DMS 273 (cell line): ENCODE results near the gene ANKRD12.

Experiments
- DNase-seq: peaks from one replicate; lab custom pipeline; 2025; ENCODE audit not compliant: unreplicated experiment; lab: John Stamatoyannopoulos, UW

The ANKRD12 gene

GRCh38 chr18:9285604-9286003, 149.0 kb downstream of the ANKRD12 start:
- DNase-seq: no peak

- DNase-seq: peak; percentile 8
Measured at GRCh38 chr18:9287036-9287435, 150.5 kb downstream of the ANKRD12 start.

- DNase-seq: no peak
Measured at GRCh38 chr18:9289698-9290097, 153.1 kb downstream of the ANKRD12 start.

GRCh38 chr18:9290156-9290555, 153.6 kb downstream of the ANKRD12 start:
- DNase-seq: peak; percentile 27

GRCh38 chr18:9292047-9292446, 155.5 kb downstream of the ANKRD12 start:
- no peak for DNase-seq

GRCh38 chr18:9293948-9294347, 157.4 kb downstream of the ANKRD12 start:
- DNase-seq: no peak

GRCh38 chr18:9296233-9297006, 159.8 kb downstream of the ANKRD12 start:
- DNase-seq: no peak

- DNase-seq: no peak
Measured at GRCh38 chr18:9297007-9297393, 160.4 kb downstream of the ANKRD12 start.

- no peak for DNase-seq
Measured at GRCh38 chr18:9304388-9305070, 167.9 kb downstream of the ANKRD12 start.

GRCh38 chr18:9319333-9319732, 182.8 kb downstream of the ANKRD12 start:
- no peak for DNase-seq

GRCh38 chr18:9321017-9321452, 184.5 kb downstream of the ANKRD12 start:
- DNase-seq: no peak

- DNase-seq: no peak
Measured at GRCh38 chr18:9321736-9322135, 185.2 kb downstream of the ANKRD12 start.

- DNase-seq: no peak
Measured at GRCh38 chr18:9322744-9323143, 186.2 kb downstream of the ANKRD12 start.

GRCh38 chr18:9323750-9324445, 187.3 kb downstream of the ANKRD12 start:
- no peak for DNase-seq

- no peak for DNase-seq
Measured at GRCh38 chr18:9325716-9326115, 189.1 kb downstream of the ANKRD12 start.

GRCh38 chr18:9328776-9329175, 192.2 kb downstream of the ANKRD12 start:
- no peak for DNase-seq

GRCh38 chr18:9329471-9329870, 192.9 kb downstream of the ANKRD12 start:
- DNase-seq: no peak

GRCh38 chr18:9330419-9330818, 193.8 kb downstream of the ANKRD12 start:
- DNase-seq: no peak

GRCh38 chr18:9333441-9334328, 197.1 kb downstream of the ANKRD12 start:
- no peak for DNase-seq

- peak; percentile 97 for DNase-seq
Measured at GRCh38 chr18:9334329-9334972, 197.9 kb downstream of the ANKRD12 start, which contains the start of gene TWSG1. Gene TWSG1, plus strand, starts transcription at chr18:9334773. Its CDS starts 2,457 bp downstream, at chr18:9337230.
